Stomach (tissue), 9 donors: Measurements from ENCODE around the gene APOLD1. TPM values are rescaled to one million over a fixed set of nuclear protein-coding genes. Genes with fewer than 3 reads are reported as not detected.
"Not testable (repeated sequence)": the region's sequence is repeated elsewhere in the genome, so short reads cannot be mapped to it uniquely, and the experiment has no call there.

Experiments
- DNase-seq, 2 donors: peaks; one replicate each; pipeline versions ENCODE4 v3.0.0 to v3.0.0-alpha.2; 2013 to 2019
- H3K27ac ChIP-seq, 5 donors: fragments of 200-600 bp in 4 of 5; sonication (generic) in 4 of 5; one replicate each; pipeline ENCODE4 v1.5.1; 2013 to 2019; ENCODE audit warnings: mild to moderate bottlenecking in 1 of 5, moderate library complexity in 1 of 5
- H3K27me3 ChIP-seq, 3 donors: fragments of 200-600 bp; sonication (generic); one replicate each; pipeline ENCODE4 v1.5.1; 2017 to 2019; ENCODE audit warnings: mixed run types in 1 of 3
- H3K36me3 ChIP-seq, 4 donors: fragments of 200-600 bp; sonication (generic); 1 replicate in 3 of 4; 2 replicates in 1 of 4; pipeline ENCODE4 v1.5.1; 2016 to 2019
- H3K4me1 ChIP-seq, 4 donors: fragments of 200-600 bp; sonication (generic); one replicate each; pipeline ENCODE4 v1.5.1; 2016 to 2019
- H3K4me3 ChIP-seq, 4 donors: fragments of 200-600 bp; sonication (generic) in 3 of 4; one replicate each; pipeline ENCODE4 v1.5.1; 2016 to 2019; ENCODE audit warnings: mild to moderate bottlenecking in 1 of 4
- H3K9me3 ChIP-seq, 4 donors: fragments of 200-600 bp; sonication (generic); one replicate each; pipeline ENCODE4 v1.5.1; 2016 to 2019
- EP300 ChIP-seq: sonication (generic); formaldehyde crosslinking; IDR thresholded peaks from one replicate; pipeline ENCODE4 v1.6.1; 2017; ENCODE audit warnings: antibody characterized with exemption
- POLR2A ChIP-seq, 4 donors: fragments of 450-650 bp; IDR thresholded peaks; one replicate each; pipeline ENCODE4 v1.6.1; 2016; ENCODE audit warnings: antibody characterized with exemption in 4 of 4, control low read depth in 2 of 4, mild to moderate bottlenecking in 1 of 4, moderate library complexity in 1 of 4
- POLR2AphosphoS5 ChIP-seq, 3 donors: sonication (generic); formaldehyde crosslinking; IDR thresholded peaks; one replicate each; pipeline ENCODE4 v1.6.1; 2016; ENCODE audit warnings: antibody characterized with exemption in 3 of 3
- WGBS, 5 donors: extraction: QIAGEN DNeasy Blood & Tissue Kit in 3 of 5; methylation state at CpG; one replicate each; pipeline versions ENCODE4 v1.1.5 to v1.1.7; 2013 to 2018; 5-methylcytosine and 5-hydroxymethylcytosine counted together
- intact Hi-C: fragments of 100-400 bp; cut with DNase I; formaldehyde crosslinking; loops from one replicate; pipeline ENCODE4 v1.15.1; 2023; ENCODE audit warnings: low total_unique reads
- polyA plus RNA-seq, 3 donors: library from polyadenylated mRNA; stranded (reverse); fragments of 200-250 nt; gene quantifications; one replicate each; pipeline ENCODE4 v1.2.3, GENCODE V29; 2013
- total RNA-seq, 5 donors: library from RNA; depleted of rRNA; stranded (reverse); fragments of >200 nt; gene quantifications; one replicate each; pipeline versions ENCODE4 v1.1.0 to v1.2.3, GENCODE V29; 2014 to 2016
- TF ChIP-seq, protein P1 (sequence below), 7 experiments: fragments of 450-650 bp in 4 of 7; fragments of 200-600 bp in 3 of 7; sonication (generic) in 3 of 7; IDR thresholded peaks; one replicate each; pipeline ENCODE4 v1.5.1; 2016 to 2019; ENCODE audit warnings: antibody characterized with exemption in 7 of 7, control low read depth in 2 of 7, mild to moderate bottlenecking in 1 of 7
- donor health status: healthy with polysubstance abuse.
- donor health status: Bipolar disorder and iron deficiency.
- donor health status: healthy.

APOLD1 gene
- total and polyA plus RNA-seq, 8 donors, result 0.29 to 119 (median 7.7) TPM

DNA sequence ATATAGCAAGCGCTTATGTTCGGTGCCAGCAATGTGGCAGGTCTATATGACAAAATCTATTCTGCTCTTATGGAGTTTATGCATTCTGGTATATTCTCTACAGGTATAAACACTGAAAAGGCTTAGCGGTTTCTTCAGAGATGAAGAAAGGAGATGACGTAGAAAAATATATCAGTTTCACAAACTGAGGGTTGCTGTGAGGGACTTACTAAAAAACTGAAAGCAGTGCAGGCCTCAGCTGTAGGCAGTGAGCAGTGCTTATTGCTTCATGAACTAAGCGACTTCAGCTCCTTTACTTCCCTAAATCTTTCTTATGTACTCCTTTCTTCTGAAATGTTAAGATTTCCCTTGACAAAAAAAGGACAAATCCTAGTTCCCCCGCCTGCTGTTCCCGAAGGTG lies 32.2 kb downstream of the APOLD1 start:
- intact Hi-C loops, result no loop called here
- WGBS, 5 donors, result 92 to 95% (median 93%) methylated on average over 7 of the region's 7 CpGs
- H3K27ac ChIP-seq, result no peak overlapping the region

DNA sequence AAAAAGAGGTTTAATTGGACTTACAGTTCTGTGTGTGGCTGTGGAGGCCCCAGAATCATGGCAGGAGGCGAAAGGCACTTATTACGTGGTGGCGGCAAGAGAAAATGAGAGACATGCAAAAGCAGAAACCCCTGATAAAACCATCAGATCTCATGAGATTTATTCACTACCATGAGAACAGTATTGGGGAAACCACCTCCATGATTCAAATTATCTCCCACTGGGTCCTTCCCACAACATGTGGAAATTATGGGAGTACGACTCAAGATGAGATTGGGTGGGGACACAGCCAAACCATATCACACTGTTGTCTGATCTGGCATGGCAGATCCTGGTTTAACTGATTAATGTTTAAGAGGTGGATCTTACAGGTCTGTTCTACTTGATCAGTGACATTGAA lies 33.2 kb downstream of the APOLD1 start:
- Histone ChIP-seq H3K27ac (peak overlapping the region in 2 of 5 donors; percentile 44 to 56), H3K36me3 (peaks cover 22 to 56% (median 49%) of the 10 kb centered on the region in 4 donors), H3K27me3 (no peaks in the 10 kb centered on the region), H3K9me3 (no peaks in the 10 kb centered on the region), H3K4me3 (no peak overlapping the region), H3K4me1 (peaks cover 19 to 70% (median 46%) of the 10 kb centered on the region in 4 donors)
- TF ChIP-seq POLR2AphosphoS5 (IDR thresholded peaks at IDR 0.05) (no peak), EP300 (no peak), POLR2A (IDR thresholded peaks at IDR 0.05) (no peak)
- TF ChIP-seq, protein P1, sequence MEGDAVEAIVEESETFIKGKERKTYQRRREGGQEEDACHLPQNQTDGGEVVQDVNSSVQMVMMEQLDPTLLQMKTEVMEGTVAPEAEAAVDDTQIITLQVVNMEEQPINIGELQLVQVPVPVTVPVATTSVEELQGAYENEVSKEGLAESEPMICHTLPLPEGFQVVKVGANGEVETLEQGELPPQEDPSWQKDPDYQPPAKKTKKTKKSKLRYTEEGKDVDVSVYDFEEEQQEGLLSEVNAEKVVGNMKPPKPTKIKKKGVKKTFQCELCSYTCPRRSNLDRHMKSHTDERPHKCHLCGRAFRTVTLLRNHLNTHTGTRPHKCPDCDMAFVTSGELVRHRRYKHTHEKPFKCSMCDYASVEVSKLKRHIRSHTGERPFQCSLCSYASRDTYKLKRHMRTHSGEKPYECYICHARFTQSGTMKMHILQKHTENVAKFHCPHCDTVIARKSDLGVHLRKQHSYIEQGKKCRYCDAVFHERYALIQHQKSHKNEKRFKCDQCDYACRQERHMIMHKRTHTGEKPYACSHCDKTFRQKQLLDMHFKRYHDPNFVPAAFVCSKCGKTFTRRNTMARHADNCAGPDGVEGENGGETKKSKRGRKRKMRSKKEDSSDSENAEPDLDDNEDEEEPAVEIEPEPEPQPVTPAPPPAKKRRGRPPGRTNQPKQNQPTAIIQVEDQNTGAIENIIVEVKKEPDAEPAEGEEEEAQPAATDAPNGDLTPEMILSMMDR (IDR thresholded peaks at IDR 0.05), result no peak
- WGBS, 5 donors, result 86 to 96% (median 92%) methylated on average over 4 of the region's 4 CpGs
- no peak for DNase-seq
- intact Hi-C loops, result no loop called here

More for the DNA sequence above, 32.2 kb downstream of the APOLD1 start:
- Histone ChIP-seq H3K27me3 (no peaks in the 10 kb centered on the region), H3K9me3 (no peaks in the 10 kb centered on the region), H3K36me3 (peaks cover 12 to 45% (median 39%) of the 10 kb centered on the region in 4 donors), H3K4me3 (no peak overlapping the region), H3K4me1 (peaks cover 24 to 72% (median 48%) of the 10 kb centered on the region in 4 donors)
- no peak for TF ChIP-seq EP300
- DNase-seq, result no peak

DNA sequence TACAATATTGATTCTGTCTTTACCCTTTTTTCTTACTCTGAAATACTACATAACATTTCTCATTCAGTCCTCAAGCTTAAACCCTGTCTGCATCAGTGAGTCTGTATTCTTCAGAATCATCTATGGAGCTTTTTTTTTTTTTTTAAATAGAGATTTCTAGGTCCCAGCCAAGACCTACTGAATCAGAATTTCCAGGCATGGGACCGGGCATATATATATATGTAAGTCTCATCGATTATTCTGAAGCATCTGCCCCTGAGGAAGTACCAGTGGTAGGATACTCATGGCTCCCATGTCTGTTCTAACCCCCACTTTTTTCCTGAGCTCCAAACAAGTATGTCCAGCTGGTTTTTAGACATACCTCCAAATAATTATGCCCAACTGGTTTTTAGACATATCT lies 33.8 kb downstream of the APOLD1 start:
- no peak for DNase-seq
- Histone ChIP-seq H3K4me3 (no peak overlapping the region), H3K9me3 (no peaks in the 10 kb centered on the region), H3K4me1 (peaks cover 13 to 65% (median 40%) of the 10 kb centered on the region in 4 donors), H3K36me3 (peaks cover 28 to 61% (median 55%) of the 10 kb centered on the region in 4 donors), H3K27ac (peak overlapping the region in 4 of 5 donors; percentile 18 to 56 (median 47)), H3K27me3 (no peaks in the 10 kb centered on the region)
- intact Hi-C loops, result no loop called here
- TF ChIP-seq EP300 (no peak), POLR2A (IDR thresholded peaks at IDR 0.05) (no peak), POLR2AphosphoS5 (IDR thresholded peaks at IDR 0.05) (no peak)
- TF ChIP-seq, protein P1 (IDR thresholded peaks at IDR 0.05), result no peak
- WGBS, 5 donors, result 90 to 97% (median 95%) methylated on average over 2 of the region's 2 CpGs

DNA sequence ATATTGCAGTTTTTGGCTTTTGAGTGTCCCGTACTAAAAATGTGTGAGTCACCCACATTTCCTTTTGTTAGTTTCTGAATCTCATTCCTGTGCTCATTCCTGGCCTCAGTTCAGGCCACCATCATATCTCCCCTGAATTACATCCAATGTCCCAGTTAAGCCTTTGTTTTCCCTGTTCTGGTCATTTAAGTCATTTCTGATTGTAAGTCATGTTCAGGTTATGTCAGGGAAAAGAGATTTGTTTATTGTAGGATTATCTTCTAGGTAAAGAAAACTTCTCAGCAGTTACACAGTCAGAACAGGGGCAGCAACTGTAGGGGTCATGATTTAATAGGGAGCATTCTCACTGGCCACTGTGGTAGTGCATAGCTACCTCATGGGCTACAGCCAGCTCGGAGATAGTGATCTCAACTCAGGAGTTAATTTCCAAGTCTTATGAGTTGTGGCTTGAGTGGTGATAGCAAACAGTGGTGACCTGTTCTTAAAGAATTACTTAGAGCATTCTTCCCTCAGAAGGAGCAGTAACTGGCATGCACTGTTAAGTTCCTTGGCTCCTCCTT lies 34.4 kb downstream of the APOLD1 start:
- WGBS, 5 donors, result 17 to 26% (median 22%) methylated on average over 2 of the region's 2 CpGs
- intact Hi-C loops, result no loop called here
- no peaks in the 10 kb centered on the region for H3K9me3 ChIP-seq

DNA sequence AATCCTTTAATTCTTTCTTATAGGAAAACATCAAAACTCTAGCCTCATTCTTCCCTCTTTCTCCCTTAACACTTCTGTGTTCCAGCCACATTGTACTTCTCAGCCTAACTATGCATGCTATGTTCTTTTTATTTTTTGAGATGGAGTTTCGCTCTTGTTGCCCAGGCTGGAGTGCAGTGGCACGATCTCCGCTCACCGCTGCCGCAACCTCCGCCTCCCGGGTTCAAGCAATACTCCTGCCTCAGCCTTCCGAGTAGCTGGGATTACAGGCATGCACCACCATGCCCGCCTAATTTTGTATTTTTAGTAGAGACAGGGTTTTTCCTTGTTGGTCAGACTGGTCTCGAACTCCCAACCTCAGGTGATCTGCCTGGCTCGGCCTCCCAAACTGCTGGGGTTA lies 34.9 kb downstream of the APOLD1 start:
- H3K27me3 ChIP-seq, DNase-seq, H3K4me3 ChIP-seq, H3K9me3 ChIP-seq, intact Hi-C loops: not testable (repeated sequence)
- WGBS, 5 donors, result 96 to 98% (median 97%) methylated on average over 11 of the region's 11 CpGs
- peak overlapping the region in 3 of 5 donors; percentile 44 to 56 (median 50) for H3K27ac ChIP-seq
- H3K4me1 ChIP-seq, result peaks cover 7 to 54% (median 33%) of the 10 kb centered on the region in 4 donors
- peaks cover 38 to 70% (median 64%) of the 10 kb centered on the region in 4 donors for H3K36me3 ChIP-seq

More for the DNA sequence above, 34.4 kb downstream of the APOLD1 start:
- Histone ChIP-seq H3K4me1 (peaks cover 7 to 59% (median 36%) of the 10 kb centered on the region in 4 donors), H3K36me3 (peaks cover 34 to 68% (median 61%) of the 10 kb centered on the region in 4 donors), H3K4me3 (no peak overlapping the region), H3K27ac (peak overlapping the region in 4 of 5 donors; percentile 18 to 56 (median 47)), H3K27me3 (no peaks in the 10 kb centered on the region)
- no peak for TF ChIP-seq POLR2A (IDR thresholded peaks at IDR 0.05)
- peak in 1 of 3 donors; percentile 30 for TF ChIP-seq POLR2AphosphoS5 (IDR thresholded peaks at IDR 0.05)
- no peak for DNase-seq

DNA sequence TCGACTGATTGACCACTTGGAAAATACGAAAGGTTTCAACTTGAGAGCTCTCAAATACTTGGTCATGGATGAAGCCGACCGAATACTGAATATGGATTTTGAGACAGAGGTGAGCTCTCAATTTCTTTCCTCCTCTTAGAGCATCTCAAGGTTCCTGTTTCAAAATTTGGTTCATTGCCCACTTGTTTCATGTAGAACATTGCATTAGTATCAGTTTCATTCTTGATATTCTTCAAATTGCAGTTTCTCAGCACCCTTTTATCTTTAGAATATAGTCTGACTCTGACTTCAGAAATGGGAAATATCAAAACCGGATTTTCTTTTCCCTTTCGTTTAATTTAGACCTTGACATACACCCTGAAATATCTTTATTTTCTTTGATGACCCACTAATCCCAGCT lies 36.5 kb downstream of the APOLD1 start:
- Histone ChIP-seq H3K36me3 (peaks cover 53 to 78% (median 77%) of the 10 kb centered on the region in 4 donors), H3K4me1 (peaks cover 7 to 38% (median 23%) of the 10 kb centered on the region in 4 donors), H3K9me3 (no peaks in the 10 kb centered on the region), H3K4me3 (no peak overlapping the region), H3K27ac (no peak overlapping the region), H3K27me3 (no peaks in the 10 kb centered on the region)
- intact Hi-C loops, result no loop called here
- no peak for DNase-seq
- TF ChIP-seq POLR2A (IDR thresholded peaks at IDR 0.05) (no peak), EP300 (no peak), POLR2AphosphoS5 (IDR thresholded peaks at IDR 0.05) (no peak)
- TF ChIP-seq, protein P1 (IDR thresholded peaks at IDR 0.05), result no peak
- WGBS, 5 donors, result 85 to 89% (median 89%) methylated on average over 6 of the region's 6 CpGs
